Thoracic aorta (tissue), 2 donors: Measurements from ENCODE around the gene TUSC7. TPM values are rescaled to one million over a fixed set of nuclear protein-coding genes. Genes with fewer than 3 reads are reported as not detected.

Source experiments
- ATAC-seq: fragments of 150-250 bp; one replicate; pipeline ENCODE4 v1.8.0; 2017; ENCODE audit warnings: low read depth; ENCODE audit not compliant: insufficient number of reproducible peaks, low FRiP score
- DNase-seq: peaks from one replicate; pipeline ENCODE4 v3.0.0-alpha.2; 2020; ENCODE audit warnings: low spot score
- H3K27ac ChIP-seq, 2 donors: fragments of 200-600 bp; sonication (generic); 1 replicate in 1 of 2; 2 replicates in 1 of 2; pipeline ENCODE4 v1.5.1; 2016; ENCODE audit warnings: mild to moderate bottlenecking in 2 of 2, moderate library complexity in 2 of 2
- H3K27me3 ChIP-seq: fragments of 200-600 bp; sonication (generic); replicated peaks from 2 replicates; pipeline ENCODE4 v1.6.0; 2016; ENCODE audit warnings: mild to moderate bottlenecking; ENCODE audit not compliant: insufficient read depth
- H3K36me3 ChIP-seq: fragments of 200-600 bp; sonication (generic); one replicate; pipeline ENCODE4 v1.5.1; 2016
- H3K4me1 ChIP-seq, 2 donors: fragments of 200-600 bp; sonication (generic); 1 replicate in 1 of 2; 2 replicates in 1 of 2; pipeline versions ENCODE4 v1.5.1 to v1.6.0; 2016; ENCODE audit warnings: low read depth in 2 of 2, mild to moderate bottlenecking in 1 of 2; ENCODE audit not compliant: control insufficient read depth in 1 of 2
- H3K4me3 ChIP-seq: fragments of 200-600 bp; sonication (generic); 2 replicates; pipeline ENCODE4 v1.5.1; 2016; ENCODE audit warnings: mild to moderate bottlenecking
- H3K9me3 ChIP-seq: fragments of 200-600 bp; sonication (generic); 2 replicates; pipeline ENCODE4 v1.5.1; 2016
- total RNA-seq, 2 donors: library from RNA; depleted of rRNA; stranded (reverse); fragments of >200 nt; gene quantifications; one replicate each; pipeline versions ENCODE4 v1.1.0 to v1.2.3, GENCODE V29; 2016
- TF ChIP-seq, protein P1 (sequence below): fragments of 200-600 bp; sonication (generic); IDR thresholded peaks from one replicate; pipeline ENCODE4 v1.5.1; 2019; ENCODE audit warnings: antibody characterized with exemption

Gene TUSC7
- total RNA-seq, 2 donors from 2014 or later, result not detected

- H3K36me3 ChIP-seq, result no peaks in the 10 kb centered on the region
- no peak overlapping the region for H3K27ac ChIP-seq
- DNase-seq, result no peak
- no peaks in the 10 kb centered on the region for H3K4me1 ChIP-seq
- no peaks in the 10 kb centered on the region for H3K27me3 ChIP-seq
- H3K9me3 ChIP-seq, result no peaks in the 10 kb centered on the region
- no peak overlapping the region for H3K4me3 ChIP-seq
- TF ChIP-seq, protein P1, sequence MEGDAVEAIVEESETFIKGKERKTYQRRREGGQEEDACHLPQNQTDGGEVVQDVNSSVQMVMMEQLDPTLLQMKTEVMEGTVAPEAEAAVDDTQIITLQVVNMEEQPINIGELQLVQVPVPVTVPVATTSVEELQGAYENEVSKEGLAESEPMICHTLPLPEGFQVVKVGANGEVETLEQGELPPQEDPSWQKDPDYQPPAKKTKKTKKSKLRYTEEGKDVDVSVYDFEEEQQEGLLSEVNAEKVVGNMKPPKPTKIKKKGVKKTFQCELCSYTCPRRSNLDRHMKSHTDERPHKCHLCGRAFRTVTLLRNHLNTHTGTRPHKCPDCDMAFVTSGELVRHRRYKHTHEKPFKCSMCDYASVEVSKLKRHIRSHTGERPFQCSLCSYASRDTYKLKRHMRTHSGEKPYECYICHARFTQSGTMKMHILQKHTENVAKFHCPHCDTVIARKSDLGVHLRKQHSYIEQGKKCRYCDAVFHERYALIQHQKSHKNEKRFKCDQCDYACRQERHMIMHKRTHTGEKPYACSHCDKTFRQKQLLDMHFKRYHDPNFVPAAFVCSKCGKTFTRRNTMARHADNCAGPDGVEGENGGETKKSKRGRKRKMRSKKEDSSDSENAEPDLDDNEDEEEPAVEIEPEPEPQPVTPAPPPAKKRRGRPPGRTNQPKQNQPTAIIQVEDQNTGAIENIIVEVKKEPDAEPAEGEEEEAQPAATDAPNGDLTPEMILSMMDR, result no peak
- ATAC-seq, result no peak
These were observed 40.0 kb upstream of the TUSC7 start for GRCh38 chr3:116669576-116669975.

GRCh38 chr3:116671151-116671550, 38.4 kb upstream of the TUSC7 start:
- no peaks in the 10 kb centered on the region for H3K27me3 ChIP-seq
- no peak overlapping the region for H3K4me3 ChIP-seq
- no peaks in the 10 kb centered on the region for H3K9me3 ChIP-seq
- TF ChIP-seq, protein P1, result no peak
- no peak overlapping the region for H3K27ac ChIP-seq
- DNase-seq, result no peak
- no peaks in the 10 kb centered on the region for H3K36me3 ChIP-seq
- H3K4me1 ChIP-seq, result no peaks in the 10 kb centered on the region
- no peak for ATAC-seq

DNA sequence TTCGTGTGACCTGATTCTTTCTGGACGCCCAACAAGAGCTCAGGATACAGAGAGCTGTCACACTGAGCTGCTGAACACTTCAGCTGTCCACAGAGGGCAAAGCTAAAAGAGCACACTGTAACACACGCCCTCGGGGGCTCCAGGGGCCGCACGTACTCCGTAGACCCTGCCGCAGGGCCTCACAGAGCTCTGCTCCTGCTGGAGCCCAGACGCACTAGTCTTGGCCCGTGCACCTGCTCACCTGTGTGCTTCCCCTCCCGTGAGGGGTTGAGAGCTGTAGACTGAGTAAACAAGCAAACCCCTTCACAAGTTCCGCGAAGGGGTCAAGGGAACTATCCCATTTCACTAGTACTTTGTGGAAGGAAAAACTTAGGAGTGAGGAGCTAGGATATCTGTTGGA, 30.7 kb upstream of the TUSC7 start:
- ATAC-seq (no peak), DNase-seq (no peak)
- Histone ChIP-seq H3K9me3 (no peaks in the 10 kb centered on the region), H3K27me3 (no peaks in the 10 kb centered on the region), H3K4me3 (no peak overlapping the region), H3K4me1 (no peaks in the 10 kb centered on the region), H3K36me3 (no peaks in the 10 kb centered on the region), H3K27ac (no peak overlapping the region)
- TF ChIP-seq, protein P1, result no peak

DNA sequence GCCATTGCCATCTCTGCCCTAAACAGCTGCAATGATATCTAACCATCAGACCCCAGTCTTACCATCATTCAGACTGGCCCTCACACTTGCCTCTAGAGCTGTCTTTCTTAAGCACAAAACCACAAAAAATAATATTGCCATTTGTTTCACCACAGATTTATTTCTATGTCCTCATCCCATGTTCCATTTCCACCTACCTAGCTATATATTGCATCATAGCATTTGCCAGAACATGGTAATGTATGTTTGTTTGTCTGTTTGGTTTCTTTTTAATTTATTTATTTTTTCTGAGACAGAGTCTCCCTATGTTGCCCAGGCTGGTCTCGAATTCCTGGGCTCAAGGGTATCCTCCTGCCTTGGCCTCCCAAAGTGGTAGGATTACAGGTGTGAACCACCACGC, 18.5 kb upstream of the TUSC7 start:
- no peaks in the 10 kb centered on the region for H3K9me3 ChIP-seq
- TF ChIP-seq, protein P1, result no peak
- no peak for ATAC-seq
- H3K27ac ChIP-seq, result no peak overlapping the region
- H3K4me3 ChIP-seq, result no peak overlapping the region
- no peaks in the 10 kb centered on the region for H3K4me1 ChIP-seq
- no peaks in the 10 kb centered on the region for H3K27me3 ChIP-seq
- H3K36me3 ChIP-seq, result no peaks in the 10 kb centered on the region
- DNase-seq, result no peak

DNA sequence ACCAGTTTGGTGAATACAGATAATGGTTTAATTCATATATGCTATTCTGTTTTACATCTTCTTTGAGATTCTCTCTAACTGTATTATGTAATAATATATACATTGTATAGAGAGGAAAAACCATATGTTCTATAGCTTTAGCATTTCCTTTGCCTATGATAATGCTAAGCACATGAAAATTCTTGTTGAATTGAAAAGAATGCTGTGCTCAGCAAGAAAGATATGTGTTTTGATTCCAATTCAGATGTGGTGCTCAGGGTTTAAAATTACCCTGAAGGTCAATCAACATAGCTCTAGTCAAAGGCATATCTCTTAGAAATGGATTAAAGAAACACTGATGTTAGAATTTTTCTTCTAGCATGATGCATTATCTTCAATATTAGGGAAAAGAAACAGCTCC, 8.5 kb upstream of the TUSC7 start:
- H3K27ac ChIP-seq, result no peak overlapping the region
- no peak overlapping the region for H3K4me3 ChIP-seq
- H3K36me3 ChIP-seq, result no peaks in the 10 kb centered on the region
- ATAC-seq, result no peak
- no peaks in the 10 kb centered on the region for H3K4me1 ChIP-seq
- no peaks in the 10 kb centered on the region for H3K27me3 ChIP-seq
- no peaks in the 10 kb centered on the region for H3K9me3 ChIP-seq
- TF ChIP-seq, protein P1, result no peak
- DNase-seq, result no peak
